H1 (cell line): ENCODE results near the gene MDFI. TPM values are rescaled to one million over a fixed set of nuclear protein-coding genes. Genes with fewer than 3 reads are reported as not detected.

Experiments
- CTCF ChIA-PET: fragments of 300-600 bp; sonication (Branson Sonifier 250); formaldehyde crosslinking; loops from one replicate; lab custom pipeline; 2021; ENCODE audit not compliant: partially characterized antibody; lab: Charles Lee
- POLR2A ChIA-PET: fragments of 300-600 bp; sonication (Branson Sonifier 250); formaldehyde crosslinking; loops from one replicate; lab custom pipeline; 2021; ENCODE audit warnings: inconsistent platforms; ENCODE audit not compliant: partially characterized antibody; lab: Charles Lee
- DNase-seq, 2 experiments: peaks; one replicate each; pipeline versions ENCODE4 v3.0.0 to v3.0.0-alpha.2; 2010 to 2022; ENCODE audit warnings: low spot score in 2 of 2, low read depth in 1 of 2, mixed read lengths in 1 of 2
- FAIRE-seq: peaks from 2 replicates; lab custom pipeline; 2011; peaks lifted over from hg19 to GRCh38; lab: Jason Lieb, UNC
- H2AFZ ChIP-seq: 2 replicates; pipeline ENCODE4 v1.8.1; 2012; ENCODE audit warnings: low read length, inconsistent platforms
- H2AK5ac ChIP-seq: 2 replicates; pipeline ENCODE4 v1.6.1; 2013; ENCODE audit warnings: low read depth, low read length
- H2BK120ac ChIP-seq: replicated peaks from 2 replicates; pipeline ENCODE3; 2013; ENCODE audit warnings: low read depth, low read length, inconsistent platforms
- H2BK12ac ChIP-seq: 2 replicates; pipeline ENCODE4 v1.6.1; 2013; ENCODE audit warnings: low read depth, low read length
- H2BK15ac ChIP-seq: 2 replicates; pipeline ENCODE4 v1.6.1; 2013; ENCODE audit warnings: low read length
- H2BK20ac ChIP-seq: 2 replicates; pipeline ENCODE4 v1.6.1; 2013; ENCODE audit warnings: low read length
- H2BK5ac ChIP-seq: 2 replicates; pipeline ENCODE4 v1.6.1; 2013; ENCODE audit warnings: low read depth, low read length
- H3K14ac ChIP-seq: 2 replicates; pipeline ENCODE4 v1.6.1; 2013; ENCODE audit warnings: inconsistent platforms; ENCODE audit not compliant: insufficient read length
- H3K18ac ChIP-seq: 2 replicates; pipeline ENCODE4 v1.6.1; 2013; ENCODE audit warnings: low read length; ENCODE audit errors: extremely low read depth
- H3K23ac ChIP-seq: 2 replicates; pipeline ENCODE4 v1.6.1; 2013; ENCODE audit warnings: inconsistent platforms; ENCODE audit not compliant: insufficient read length
- H3K23me2 ChIP-seq: 2 replicates; pipeline ENCODE4 v1.6.1; 2013; ENCODE audit warnings: low read depth, low read length
- H3K27ac ChIP-seq: 2 replicates; pipeline ENCODE4 v1.6.1; 2011; ENCODE audit warnings: low read depth, low read length, inconsistent platforms
- H3K27me3 ChIP-seq, 4 experiments: replicated peaks in 1 of 4; 1 replicate in 1 of 4; 2 replicates in 3 of 4; pipeline versions ENCODE4 v1.6.1 to v1.8.1; 2011 to 2013; ENCODE audit warnings: low read length in 3 of 4, mild to moderate bottlenecking in 3 of 4, inconsistent platforms in 2 of 4, mixed read lengths in 2 of 4, moderate library complexity in 1 of 4; ENCODE audit not compliant: control insufficient read depth in 3 of 4, insufficient read depth in 3 of 4; ENCODE audit errors: extremely low read depth in 1 of 4
- H3K36me3 ChIP-seq, 4 experiments: 2 replicates each; pipeline versions ENCODE4 v1.6.1 to v1.8.1; 2011 to 2013; ENCODE audit warnings: mild to moderate bottlenecking in 4 of 4, low read length in 3 of 4, moderate library complexity in 2 of 4, control low read depth in 1 of 4, inconsistent platforms in 1 of 4; ENCODE audit not compliant: insufficient read depth in 4 of 4, control insufficient read depth in 2 of 4
- H3K4ac ChIP-seq: replicated peaks from 2 replicates; pipeline ENCODE3; 2013; ENCODE audit warnings: low read length, low read depth, mixed read lengths, inconsistent platforms; ENCODE audit not compliant: insufficient read length
- H3K4me1 ChIP-seq, 4 experiments: replicated peaks in 1 of 4; 1 replicate in 1 of 4; 2 replicates in 3 of 4; pipeline versions ENCODE4 v1.6.1 to v1.8.1; 2011 to 2013; ENCODE audit warnings: low read length in 3 of 4, inconsistent platforms in 2 of 4, mixed read lengths in 1 of 4; ENCODE audit not compliant: insufficient read depth in 4 of 4, control insufficient read depth in 3 of 4
- H3K4me2 ChIP-seq, 2 experiments: 2 replicates each; pipeline versions ENCODE4 v1.6.1 to v1.8.1; 2011 to 2013; ENCODE audit warnings: low read depth in 2 of 2, low read length in 2 of 2, control low read depth in 1 of 2, inconsistent platforms in 1 of 2, mild to moderate bottlenecking in 1 of 2; ENCODE audit not compliant: insufficient read depth in 1 of 2
- H3K4me3 ChIP-seq, 4 experiments: fragments of 200-600, 300-600 bp in 1 of 4; sonication (generic), shearing (Covaris generic), sonication (Bioruptor Twin) in 1 of 4; 2 replicates each; pipeline versions ENCODE4 v1.5.1 to v1.8.1; 2011 to 2016; ENCODE audit warnings: low read length in 4 of 4, low read depth in 3 of 4, control low read depth in 2 of 4, inconsistent platforms in 2 of 4, mild to moderate bottlenecking in 2 of 4, mixed read lengths in 1 of 4, moderate library complexity in 1 of 4; ENCODE audit not compliant: insufficient read depth in 2 of 4; ENCODE audit errors: extremely low read depth in 1 of 4
- H3K56ac ChIP-seq: replicated peaks from 2 replicates; pipeline ENCODE3; 2013; ENCODE audit warnings: low read depth, mild to moderate bottlenecking, mixed read lengths, low read length, inconsistent platforms; ENCODE audit not compliant: insufficient read length
- H3K79me1 ChIP-seq: 2 replicates; pipeline ENCODE4 v1.6.1; 2013; ENCODE audit warnings: low read depth, low read length, control low read depth
- H3K79me2 ChIP-seq, 2 experiments: 2 replicates each; pipeline versions ENCODE4 v1.6.1 to v1.8.1; 2012 to 2013; ENCODE audit warnings: low read length in 2 of 2, mild to moderate bottlenecking in 2 of 2, inconsistent platforms in 1 of 2; ENCODE audit not compliant: insufficient read depth in 2 of 2, control insufficient read depth in 1 of 2
- H3K9ac ChIP-seq, 4 experiments: replicated peaks in 1 of 4; 1 replicate in 1 of 4; 2 replicates in 3 of 4; pipeline versions ENCODE4 v1.6.1 to v1.8.1; 2011 to 2013; ENCODE audit warnings: low read depth in 3 of 4, low read length in 3 of 4, control low read depth in 2 of 4, mild to moderate bottlenecking in 2 of 4, moderate library complexity in 2 of 4, inconsistent platforms in 1 of 4; ENCODE audit errors: extremely low read depth in 1 of 4
- H3K9me3 ChIP-seq, 2 experiments: 2 replicates each; pipeline versions ENCODE4 v1.6.1 to v1.8.1; 2012 to 2013; ENCODE audit warnings: mild to moderate bottlenecking in 2 of 2, moderate library complexity in 2 of 2, control low read depth in 1 of 2, inconsistent platforms in 1 of 2, low read depth in 1 of 2, low read length in 1 of 2, mixed read lengths in 1 of 2; ENCODE audit not compliant: insufficient read depth in 2 of 2
- H4K20me1 ChIP-seq, 2 experiments: replicated peaks in 1 of 2; 2 replicates each; pipeline versions ENCODE3 to v1.8.1; 2011 to 2013; ENCODE audit warnings: inconsistent platforms in 2 of 2, low read length in 2 of 2, mild to moderate bottlenecking in 1 of 2; ENCODE audit not compliant: insufficient read depth in 2 of 2, control insufficient read depth in 1 of 2
- H4K5ac ChIP-seq: 2 replicates; pipeline ENCODE4 v1.6.1; 2013; ENCODE audit warnings: low read length, low read depth, mixed read lengths, inconsistent platforms; ENCODE audit not compliant: insufficient read length
- H4K8ac ChIP-seq: 2 replicates; pipeline ENCODE4 v1.8.0; 2013; ENCODE audit warnings: mild to moderate bottlenecking, moderate library complexity, low read length, inconsistent platforms; ENCODE audit not compliant: insufficient read depth; ENCODE audit errors: extremely low read depth
- H4K91ac ChIP-seq: replicated peaks from 2 replicates; pipeline ENCODE3; 2013; ENCODE audit warnings: low read length, mixed read lengths, inconsistent platforms; ENCODE audit not compliant: insufficient read length
- E2F6 ChIP-seq: IDR thresholded peaks from 2 replicates; pipeline ENCODE4 v1.6.1; 2012; ENCODE audit warnings: inconsistent platforms
- GTF2F1 ChIP-seq: IDR thresholded peaks from 2 replicates; pipeline ENCODE4 v1.6.1; 2012; ENCODE audit warnings: low read depth, low read length, improper control_type of control experiment, borderline replicate concordance
- SRF ChIP-seq: IDR thresholded peaks from 2 replicates; pipeline ENCODE4 v1.6.1; 2011; ENCODE audit warnings: mild to moderate bottlenecking, low read depth, low read length, moderate library complexity
- TAF1 ChIP-seq: IDR thresholded peaks from 2 replicates; pipeline ENCODE4 v1.6.1; 2011; ENCODE audit warnings: mild to moderate bottlenecking, low read depth, low read length
- WGBS, 2 experiments: shearing (Covaris generic) in 1 of 2; methylation state at CpG; one replicate each; pipeline versions ENCODE4 v1.1.6 to v1.1.7; 2013 to 2015; ENCODE audit warnings: low lambda C conversion rate in 2 of 2, mixed read lengths in 2 of 2, inconsistent platforms in 1 of 2, low coverage in 1 of 2, missing lambda C conversion rate in 1 of 2; ENCODE audit not compliant: insufficient replicate concordance in 2 of 2, insufficient coverage in 1 of 2, insufficient read length in 1 of 2; ENCODE audit errors: extremely low coverage in 1 of 2, missing lambda C conversion rate in 1 of 2; 5-methylcytosine and 5-hydroxymethylcytosine counted together
- polyA plus RNA-seq, 7 experiments: library from polyadenylated mRNA; depleted of rRNA in 3 of 7; stranded (reverse) in 5 of 7; unstranded in 2 of 7; fragments of >200 nt in 5 of 7; fragments of 200-250 nt in 2 of 7; gene quantifications; 1 replicate in 5 of 7; 2 replicates in 1 of 7; 4 replicates in 1 of 7; pipeline versions ENCODE4 v1.2.1 to v1.2.3, GENCODE V29; 2011 to 2013; ENCODE audit warnings: missing spikeins in 2 of 7, mixed read lengths in 2 of 7
- total RNA-seq: library from RNA; stranded (reverse); fragmentation: NEBNext Ultra II Directional; extraction: Animal tissue kit (Norgen Biotek cat#: 25700); gene quantifications from 2 replicates; pipeline ENCODE4 v1.2.1, GENCODE V29; 2021

The MDFI gene
- total and polyA plus RNA-seq, 2 of the 8 experiments (the other 6 are each of a cell fraction or from before 2014, with no cell fraction given), result 41.0 to 65.6 TPM

- CTCF ChIA-PET, result interaction anchor here (0.8 to 27.7 kb wide), 16 partner anchors 10 to 233 kb away, joined by 3 to 361 read pairs (median 16); no protein-coding TSS in a partner anchor
- Histone ChIP-seq H2AFZ (no peak overlapping the region), H3K4me3 (no peak overlapping the region), H2BK20ac (no peak overlapping the region), H3K27me3 (no peaks in the 10 kb centered on the region), H3K4me1 (peaks cover 0 to 24% (median 9%) of the 10 kb centered on the region in 4 experiments; a peak in 6 of 7 replicates), H3K23me2 (no peaks in the 10 kb centered on the region), H3K9ac (no peak overlapping the region), H3K36me3 (no peaks in the 10 kb centered on the region), H3K18ac (no peak overlapping the region), H3K79me1 (no peaks in the 10 kb centered on the region), H4K5ac (no peak overlapping the region), H3K4me2 (no peak overlapping the region), H2BK5ac (no peak overlapping the region), H3K56ac (no peak overlapping the region), H4K91ac (no peak overlapping the region), H3K14ac (no peak overlapping the region), H2BK120ac (no peak overlapping the region), H3K9me3 (no peaks in the 10 kb centered on the region), H3K79me2 (no peaks in the 10 kb centered on the region), H2BK12ac (peak overlapping the region; percentile 84; the same call in 1 of the 2 replicates), H3K27ac (no peak overlapping the region)
- no peak for DNase-seq
- 89% methylated on average over 5 of the region's 5 CpGs; no CpG with 5 or more reads in 1 of the 2 experiments for WGBS, 2 experiments
- POLR2A ChIA-PET, result interaction anchor here (0.6 to 1.2 kb wide), 3 partner anchors 22 to 77 kb away, joined by 3 read pairs; no protein-coding TSS in a partner anchor
- TF ChIP-seq GTF2F1 (no peak), SRF (no peak), E2F6 (no peak), TAF1 (no peak)
- TF ChIP-seq, all 59 proteins: peak for 0
- Histone ChIP-seq H4K8ac (no peak overlapping the region), H3K23ac (no peak overlapping the region), H2AK5ac (0 out of 2 replicates have a peak overlapping the region, but pooled peaks have one; percentile 24), H3K4ac (no peak overlapping the region), H4K20me1 (no peaks in the 10 kb centered on the region), H2BK15ac (no peak overlapping the region)
- FAIRE-seq, result no peak
Observed at GRCh38 chr6:41604006-41604405, 34.3 kb upstream of the MDFI start.
